Activated CD8-positive, alpha-beta memory T cell treated with anti-CD3 and anti-CD28 coated beads for 1 hour (primary cell): Measurements from ENCODE around the gene RBM6.
"Not testable (repeated sequence)": the region's sequence is repeated elsewhere in the genome, so short reads cannot be mapped to it uniquely, and the experiment has no call there.

ENCODE experiments used
- DNase-seq, 2 donors: peaks; one replicate each; pipeline ENCODE4 v3.0.0-alpha.2; 2020; ENCODE audit warnings: low read depth in 1 of 2; ENCODE audit errors: extremely low read depth in 1 of 2

Gene RBM6

DNA sequence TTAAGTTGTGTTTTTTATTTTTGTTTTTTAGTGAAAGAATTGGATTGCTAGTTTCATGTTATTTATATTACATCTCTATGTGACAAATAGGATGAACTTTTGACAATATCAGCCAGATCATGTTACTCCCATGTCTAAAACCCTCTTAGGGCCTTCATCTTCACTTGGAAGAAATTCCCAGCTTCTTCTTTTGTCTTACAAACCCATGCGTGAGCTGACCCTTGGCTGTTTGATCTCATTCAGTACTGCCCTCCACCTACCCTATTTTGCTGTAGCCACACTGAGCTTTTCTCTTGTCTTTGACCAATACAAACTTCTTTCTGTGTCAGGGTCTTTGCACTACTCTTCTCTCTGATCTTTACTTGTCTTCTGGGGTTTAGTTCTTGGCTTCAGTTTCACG is 37.0 kb downstream of the RBM6 start:
- DNase-seq, result no peak

- DNase-seq, result no peak
Measured at GRCh38 chr3:49984394-49984793, 44.4 kb downstream of the RBM6 start.

- DNase-seq, result no peak
Measured at GRCh38 chr3:49992326-49992725, 52.4 kb downstream of the RBM6 start.

GRCh38 chr3:49994476-49994875 is 54.5 kb downstream of the RBM6 start:
- DNase-seq, result no peak

- DNase-seq, result no peak
Measured at GRCh38 chr3:49996016-49996415, 56.1 kb downstream of the RBM6 start.

DNA sequence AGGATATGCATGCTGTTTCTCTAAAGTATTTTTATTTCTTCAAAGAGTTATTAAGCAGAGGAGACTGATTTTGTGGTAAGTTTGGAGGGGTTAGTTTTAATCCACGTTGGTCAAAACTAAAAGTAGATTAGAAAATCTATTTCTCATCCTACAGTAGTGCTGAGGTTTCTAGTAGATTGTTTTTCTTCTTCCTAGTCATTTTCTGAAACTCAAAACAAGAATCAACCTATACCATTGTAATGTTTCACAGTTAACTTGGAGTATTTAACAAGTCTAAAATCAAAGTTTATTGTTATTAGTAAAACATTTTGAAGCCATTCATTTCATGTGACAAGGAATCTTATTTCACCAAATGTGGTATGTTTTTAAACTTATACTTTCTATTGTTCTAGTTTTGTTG is 57.9 kb downstream of the RBM6 start:
- DNase-seq, result no peak

DNA sequence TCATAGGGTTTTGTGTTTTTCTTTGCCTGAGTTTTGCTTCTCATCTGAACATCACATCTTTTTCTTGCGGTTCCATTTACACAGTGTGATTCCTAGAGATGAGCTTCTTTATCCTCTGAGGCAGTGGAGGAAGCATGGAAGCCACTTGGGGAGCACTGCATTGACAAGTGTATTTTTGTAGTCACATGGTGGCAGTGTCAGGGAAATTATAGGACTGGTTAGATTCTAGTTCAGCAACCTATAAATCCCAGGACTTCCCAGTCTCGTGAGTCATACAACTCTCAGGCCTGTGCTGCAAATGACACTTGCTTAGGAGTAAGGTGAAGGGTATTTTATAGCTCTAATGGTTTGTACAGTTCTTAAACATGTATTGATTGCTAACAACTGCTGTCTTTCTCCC is 58.4 kb downstream of the RBM6 start:
- DNase-seq, result no peak

- no peak for DNase-seq
Measured at GRCh38 chr3:50001511-50001910, 61.6 kb downstream of the RBM6 start.

GRCh38 chr3:50003216-50003615 is 63.3 kb downstream of the RBM6 start:
- DNase-seq, result no peak

- DNase-seq, result no peak
Measured at GRCh38 chr3:50003824-50004223, 63.9 kb downstream of the RBM6 start.

DNA sequence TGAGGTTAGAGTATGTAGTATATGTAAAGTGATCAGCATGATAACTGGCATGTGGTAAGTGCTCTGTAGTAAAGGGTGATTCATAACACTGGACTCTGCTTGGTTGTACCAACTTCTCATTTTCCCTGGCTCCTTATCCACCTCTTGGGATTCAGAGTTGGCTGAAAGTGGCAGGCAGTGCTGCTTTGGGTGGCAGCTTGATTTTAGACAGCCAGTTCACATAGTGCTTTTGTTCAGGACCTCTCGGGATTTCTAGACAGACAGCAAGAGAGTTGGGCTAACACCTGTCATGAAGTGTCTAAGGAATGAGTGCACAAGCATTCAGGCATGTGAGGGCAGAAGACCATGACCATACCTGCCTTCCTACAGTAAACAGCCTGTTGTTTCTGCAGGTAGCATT is 69.0 kb downstream of the RBM6 start:
- no peak for DNase-seq

- DNase-seq, result no peak
Measured at GRCh38 chr3:50010959-50011358, 71.0 kb downstream of the RBM6 start.

- no peak for DNase-seq
Measured at GRCh38 chr3:50015918-50016317, 76.0 kb downstream of the RBM6 start.

- DNase-seq, result no peak
Measured at GRCh38 chr3:50028346-50028745, 88.4 kb downstream of the RBM6 start.

- DNase-seq, result not testable (repeated sequence)
Measured at GRCh38 chr3:50031201-50031600, 91.3 kb downstream of the RBM6 start.

GRCh38 chr3:50044976-50045375 is 105.0 kb downstream of the RBM6 start:
- no peak for DNase-seq

DNA sequence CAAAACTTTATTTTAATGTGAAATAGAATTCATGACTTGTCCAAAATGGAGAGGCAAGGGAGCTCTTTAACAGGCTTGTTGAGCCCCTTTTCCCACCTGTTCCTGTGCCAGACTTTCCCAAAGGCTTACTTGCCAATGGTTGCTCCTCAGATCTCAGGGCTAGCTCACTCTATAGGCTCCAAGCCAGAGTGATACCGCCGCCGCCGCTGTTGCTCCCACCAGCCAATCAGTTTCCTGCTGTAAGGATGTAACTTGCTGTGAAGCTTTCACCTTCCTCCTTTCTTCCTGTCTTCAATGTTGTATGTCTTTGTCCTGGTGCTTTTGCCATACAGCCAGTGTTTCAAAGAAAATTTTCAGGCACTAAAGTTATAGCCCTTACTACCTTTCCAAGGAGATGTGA is 107.5 kb downstream of the RBM6 start:
- DNase-seq, result no peak

GRCh38 chr3:50050361-50050760 is 110.4 kb downstream of the RBM6 start:
- no peak for DNase-seq

GRCh38 chr3:50057756-50058155 is 117.8 kb downstream of the RBM6 start:
- no peak for DNase-seq

DNA sequence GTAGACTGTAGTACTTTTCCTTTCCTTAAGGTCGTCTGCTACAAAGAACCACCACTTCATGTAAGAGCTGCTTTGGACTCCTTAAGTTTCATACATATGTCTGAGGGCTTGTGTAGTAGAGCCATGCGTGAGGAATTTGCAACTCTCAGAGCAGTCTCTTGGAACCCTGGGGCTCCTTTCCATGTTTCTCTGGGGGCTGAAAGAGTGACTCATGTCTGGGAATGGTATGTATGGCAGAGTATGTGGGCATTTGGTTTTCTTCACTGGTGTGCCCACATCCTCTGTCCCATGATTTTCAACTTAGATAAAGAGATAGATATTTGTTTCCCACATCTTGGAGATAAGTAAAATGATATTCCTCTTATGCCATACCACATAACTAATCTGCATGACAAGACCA is 128.2 kb downstream of the RBM6 start:
- DNase-seq, result no peak

- no peak for DNase-seq
Measured at GRCh38 chr3:50078091-50078490, 138.1 kb downstream of the RBM6 start.

- no peak for DNase-seq
Measured at GRCh38 chr3:50078622-50079021, 138.7 kb downstream of the RBM6 start.

- DNase-seq, result not testable (repeated sequence)
Measured at GRCh38 chr3:50084951-50085350, 145.0 kb downstream of the RBM6 start.
